ENCODE measurements around the gene NMS. TPM values are rescaled to one million over a fixed set of nuclear protein-coding genes. Genes with fewer than 3 reads are reported as not detected.
A peak's percentile ranks its signal among the peaks of the same experiment; 100 is the strongest.

NMS gene
- total RNA-seq, 2 donors from 2014 or later = not detected

DNA sequence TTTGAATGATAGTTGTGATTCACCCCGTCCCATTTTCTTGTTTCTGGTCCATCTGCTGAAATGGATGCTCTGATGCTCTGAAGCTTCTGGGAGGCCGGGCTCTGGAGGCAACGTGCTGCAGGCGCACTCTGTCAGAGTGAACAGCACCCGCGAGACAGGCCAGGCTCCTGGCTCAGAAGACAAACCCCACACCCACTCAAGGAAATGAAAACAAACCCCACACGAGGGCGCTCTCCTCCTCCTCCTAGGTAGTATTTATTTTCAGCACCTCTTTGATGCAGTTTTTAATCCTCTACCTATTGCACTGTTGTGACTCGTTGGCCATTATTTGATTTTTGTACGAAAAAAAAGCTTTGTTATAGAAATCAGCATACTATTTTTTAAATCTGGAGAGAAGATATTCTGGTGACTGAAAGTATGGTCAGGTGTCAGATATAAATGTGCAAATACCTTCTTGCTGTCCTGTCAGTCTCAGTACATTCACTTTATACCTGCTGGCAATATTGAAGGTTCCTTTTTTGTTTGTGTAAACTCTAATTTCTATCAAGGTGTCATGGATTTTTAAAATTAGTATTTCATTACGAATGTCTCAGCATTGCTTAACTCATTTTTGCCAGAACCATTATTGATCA lies 42.5 kb upstream of the NMS start:
- no peak overlapping the region for H3K4me3 ChIP-seq
- no peaks in the 10 kb centered on the region for H3K9me3 ChIP-seq
- TF ChIP-seq POLR2AphosphoS5 (IDR thresholded peaks at IDR 0.05) (no peak), POLR2A (IDR thresholded peaks at IDR 0.05) (no peak)
- TF ChIP-seq, protein P1, sequence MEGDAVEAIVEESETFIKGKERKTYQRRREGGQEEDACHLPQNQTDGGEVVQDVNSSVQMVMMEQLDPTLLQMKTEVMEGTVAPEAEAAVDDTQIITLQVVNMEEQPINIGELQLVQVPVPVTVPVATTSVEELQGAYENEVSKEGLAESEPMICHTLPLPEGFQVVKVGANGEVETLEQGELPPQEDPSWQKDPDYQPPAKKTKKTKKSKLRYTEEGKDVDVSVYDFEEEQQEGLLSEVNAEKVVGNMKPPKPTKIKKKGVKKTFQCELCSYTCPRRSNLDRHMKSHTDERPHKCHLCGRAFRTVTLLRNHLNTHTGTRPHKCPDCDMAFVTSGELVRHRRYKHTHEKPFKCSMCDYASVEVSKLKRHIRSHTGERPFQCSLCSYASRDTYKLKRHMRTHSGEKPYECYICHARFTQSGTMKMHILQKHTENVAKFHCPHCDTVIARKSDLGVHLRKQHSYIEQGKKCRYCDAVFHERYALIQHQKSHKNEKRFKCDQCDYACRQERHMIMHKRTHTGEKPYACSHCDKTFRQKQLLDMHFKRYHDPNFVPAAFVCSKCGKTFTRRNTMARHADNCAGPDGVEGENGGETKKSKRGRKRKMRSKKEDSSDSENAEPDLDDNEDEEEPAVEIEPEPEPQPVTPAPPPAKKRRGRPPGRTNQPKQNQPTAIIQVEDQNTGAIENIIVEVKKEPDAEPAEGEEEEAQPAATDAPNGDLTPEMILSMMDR (IDR thresholded peaks at IDR 0.05) = peak in 3 of 4 experiments; percentile 19 to 41 (median 20)
- DNase-seq (ENCODE audit: low spot score) = peak; percentile 39
- intact Hi-C loops (cut with DNase I) = loop anchor here (5.0 to 10.0 kb wide), 2 partner anchors 130 to 557 kb away; no protein-coding TSS in a partner anchor
- no peak overlapping the region for H3K27ac ChIP-seq
- no peaks in the 10 kb centered on the region for H3K27me3 ChIP-seq (replicated peaks; ENCODE audit: insufficient read depth)
- no peaks in the 10 kb centered on the region for H3K4me1 ChIP-seq (replicated peaks)
- H3K36me3 ChIP-seq = no peaks in the 10 kb centered on the region
- 38% methylated on average over 11 of the region's 11 CpGs for WGBS

DNA sequence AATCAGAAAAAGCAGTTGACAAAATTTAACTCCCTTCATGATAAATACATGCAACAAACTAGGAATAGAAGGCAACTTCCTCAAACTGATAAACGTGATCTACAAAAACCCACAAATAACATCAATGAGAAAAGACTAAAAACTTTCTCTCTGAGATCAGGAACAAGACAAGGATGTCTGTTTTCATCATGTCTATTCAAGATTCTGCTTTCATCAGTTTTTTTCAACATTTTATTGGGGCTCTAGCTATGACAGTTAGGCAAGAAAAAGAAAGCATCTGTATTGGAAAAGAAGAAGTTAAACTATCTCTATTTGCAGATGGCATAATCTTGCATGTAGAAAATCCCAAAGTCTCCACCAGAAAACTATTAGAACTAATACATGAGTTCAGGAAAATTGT lies 40.6 kb upstream of the NMS start:
- Histone ChIP-seq H3K9me3 (no peaks in the 10 kb centered on the region), H3K4me3 (no peak overlapping the region), H3K27me3 (replicated peaks; ENCODE audit: insufficient read depth) (no peaks in the 10 kb centered on the region), H3K36me3 (no peaks in the 10 kb centered on the region), H3K27ac (no peak overlapping the region), H3K4me1 (replicated peaks) (no peaks in the 10 kb centered on the region)
- TF ChIP-seq POLR2AphosphoS5 (IDR thresholded peaks at IDR 0.05) = no peak
- TF ChIP-seq, protein P1 (IDR thresholded peaks at IDR 0.05) = no peak
- TF ChIP-seq POLR2A (IDR thresholded peaks at IDR 0.05) = no peak
- no peak for DNase-seq (ENCODE audit: low spot score)
- intact Hi-C loops (cut with DNase I) = loop anchor here (5.0 to 10.0 kb wide), 2 partner anchors 128 to 555 kb away; no protein-coding TSS in a partner anchor
- WGBS = 60% methylated on average over 1 of the region's 1 CpG

DNA sequence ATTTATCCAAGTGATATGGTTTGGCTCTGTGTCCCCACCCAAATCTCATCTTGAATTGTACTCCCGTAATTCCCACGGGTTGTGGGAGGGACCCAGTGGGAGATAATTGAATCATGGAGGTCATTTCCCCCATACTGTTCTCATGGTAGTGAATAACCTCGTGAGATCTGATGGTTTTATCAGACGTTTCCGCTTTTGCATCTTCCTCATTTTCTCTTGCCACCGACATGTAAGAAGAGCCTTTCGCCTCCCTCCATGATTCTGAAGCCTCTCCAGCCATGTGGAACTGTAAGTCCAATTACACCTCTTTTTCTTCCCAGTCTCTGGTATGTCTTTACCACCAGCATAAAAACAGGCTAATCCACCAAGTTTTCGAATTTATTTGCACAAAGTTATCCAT lies 32.5 kb upstream of the NMS start:
- no peak overlapping the region for H3K27ac ChIP-seq
- no peaks in the 10 kb centered on the region for H3K4me1 ChIP-seq (replicated peaks)
- WGBS = 84% methylated on average over 8 of the region's 8 CpGs
- no peak for DNase-seq (ENCODE audit: low spot score)
- intact Hi-C loops (cut with DNase I) = no loop called here
- TF ChIP-seq POLR2AphosphoS5 (IDR thresholded peaks at IDR 0.05) (no peak), POLR2A (IDR thresholded peaks at IDR 0.05) (no peak)
- TF ChIP-seq, protein P1 (IDR thresholded peaks at IDR 0.05) = no peak
- no peaks in the 10 kb centered on the region for H3K36me3 ChIP-seq
- H3K9me3 ChIP-seq = no peaks in the 10 kb centered on the region
- no peak overlapping the region for H3K4me3 ChIP-seq
- H3K27me3 ChIP-seq (replicated peaks; ENCODE audit: insufficient read depth) = no peaks in the 10 kb centered on the region

GRCh38 chr2:100446696-100447095 lies 23.6 kb upstream of the NMS start:
- intact Hi-C loops (cut with DNase I) = no loop called here
- H3K36me3 ChIP-seq = no peaks in the 10 kb centered on the region
- DNase-seq (ENCODE audit: low spot score) = no peak
- H3K27ac ChIP-seq = no peak overlapping the region
- no peaks in the 10 kb centered on the region for H3K27me3 ChIP-seq (replicated peaks; ENCODE audit: insufficient read depth)
- H3K4me3 ChIP-seq = no peak overlapping the region
- H3K4me1 ChIP-seq (replicated peaks) = no peaks in the 10 kb centered on the region
- TF ChIP-seq, protein P1 (IDR thresholded peaks at IDR 0.05) = no peak
- TF ChIP-seq POLR2AphosphoS5 (IDR thresholded peaks at IDR 0.05) (no peak), POLR2A (IDR thresholded peaks at IDR 0.05) (no peak)
- no peaks in the 10 kb centered on the region for H3K9me3 ChIP-seq
- WGBS = 74% methylated on average over 2 of the region's 2 CpGs

GRCh38 chr2:100451092-100451491 lies 19.2 kb upstream of the NMS start:
- Histone ChIP-seq H3K4me3 (no peak overlapping the region), H3K27me3 (replicated peaks; ENCODE audit: insufficient read depth) (no peaks in the 10 kb centered on the region), H3K27ac (no peak overlapping the region), H3K4me1 (replicated peaks) (no peaks in the 10 kb centered on the region), H3K9me3 (no peaks in the 10 kb centered on the region), H3K36me3 (no peaks in the 10 kb centered on the region)
- DNase-seq (ENCODE audit: low spot score) = no peak
- 77% methylated on average over 5 of the region's 5 CpGs for WGBS
- intact Hi-C loops (cut with DNase I) = no loop called here
- TF ChIP-seq POLR2A (IDR thresholded peaks at IDR 0.05) = no peak
- TF ChIP-seq, protein P1 (IDR thresholded peaks at IDR 0.05) = no peak
- TF ChIP-seq POLR2AphosphoS5 (IDR thresholded peaks at IDR 0.05) = no peak

All from prostate gland (tissue), 2 donors.